ENCODE data around the gene TMEM272.
"Not testable (repeated sequence)": the region's sequence is repeated elsewhere in the genome, so short reads cannot be mapped to it uniquely, and the experiment has no call there.

Gene TMEM272

DNA sequence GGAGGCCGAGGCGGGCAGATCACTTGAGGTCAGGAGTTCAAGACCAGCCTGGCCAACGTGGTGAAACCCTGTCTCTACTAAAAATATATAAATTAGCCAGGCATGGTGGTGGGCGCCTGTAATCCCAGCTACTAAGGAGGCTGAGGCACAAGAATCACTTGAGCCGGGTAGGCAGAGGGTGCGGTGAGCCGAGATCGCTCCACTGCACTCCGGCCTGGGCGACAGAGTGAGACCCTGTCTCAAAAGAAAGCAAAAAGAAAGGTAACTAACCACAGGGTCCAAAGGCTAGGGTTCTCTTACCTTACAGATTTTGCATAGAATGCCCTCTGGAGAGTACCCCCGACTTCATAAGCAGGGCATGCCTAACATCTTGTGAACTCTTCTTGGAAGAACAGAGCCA lies 20.3 kb downstream of the TMEM272 start:
- not testable (repeated sequence) for FAIRE-seq

DNA sequence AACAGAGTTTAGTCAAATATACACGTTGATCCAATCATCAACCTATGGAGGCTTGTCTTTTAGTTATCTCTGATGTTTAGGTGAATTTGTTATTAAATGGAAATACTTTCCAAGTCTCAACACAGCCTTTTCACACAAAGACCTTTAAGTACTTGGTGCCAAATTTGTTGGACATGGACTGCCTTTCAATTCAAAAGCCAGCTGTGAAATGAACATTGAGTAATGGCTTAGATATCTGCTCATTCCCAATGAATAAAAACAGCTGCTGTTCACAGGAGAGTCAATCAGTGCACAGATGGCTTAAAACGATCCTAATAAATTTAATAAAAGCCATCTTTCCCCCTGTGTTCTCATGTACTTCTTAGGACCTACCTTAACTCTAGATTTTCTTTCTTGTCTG lies 21.1 kb downstream of the TMEM272 start:
- no peak for FAIRE-seq

DNA sequence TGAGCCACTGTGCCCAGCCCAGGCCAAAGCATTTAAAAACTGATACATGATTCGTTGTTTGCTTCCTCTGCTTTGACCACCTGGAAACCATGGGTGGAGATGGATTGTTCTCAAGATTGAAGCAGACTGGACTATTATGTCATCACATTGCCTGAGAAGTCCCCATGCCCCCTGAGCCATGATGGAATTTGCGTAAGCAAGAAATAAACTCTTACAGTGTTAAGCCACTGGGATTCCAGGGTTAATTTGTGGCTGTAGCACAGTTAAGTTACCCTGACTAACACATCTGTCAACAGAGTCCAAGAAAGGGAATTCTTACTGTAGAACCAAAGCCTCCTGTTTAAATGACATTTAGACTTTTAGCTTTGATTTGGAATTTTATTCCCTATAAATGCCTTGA lies 21.6 kb downstream of the TMEM272 start:
- no peak for FAIRE-seq

DNA sequence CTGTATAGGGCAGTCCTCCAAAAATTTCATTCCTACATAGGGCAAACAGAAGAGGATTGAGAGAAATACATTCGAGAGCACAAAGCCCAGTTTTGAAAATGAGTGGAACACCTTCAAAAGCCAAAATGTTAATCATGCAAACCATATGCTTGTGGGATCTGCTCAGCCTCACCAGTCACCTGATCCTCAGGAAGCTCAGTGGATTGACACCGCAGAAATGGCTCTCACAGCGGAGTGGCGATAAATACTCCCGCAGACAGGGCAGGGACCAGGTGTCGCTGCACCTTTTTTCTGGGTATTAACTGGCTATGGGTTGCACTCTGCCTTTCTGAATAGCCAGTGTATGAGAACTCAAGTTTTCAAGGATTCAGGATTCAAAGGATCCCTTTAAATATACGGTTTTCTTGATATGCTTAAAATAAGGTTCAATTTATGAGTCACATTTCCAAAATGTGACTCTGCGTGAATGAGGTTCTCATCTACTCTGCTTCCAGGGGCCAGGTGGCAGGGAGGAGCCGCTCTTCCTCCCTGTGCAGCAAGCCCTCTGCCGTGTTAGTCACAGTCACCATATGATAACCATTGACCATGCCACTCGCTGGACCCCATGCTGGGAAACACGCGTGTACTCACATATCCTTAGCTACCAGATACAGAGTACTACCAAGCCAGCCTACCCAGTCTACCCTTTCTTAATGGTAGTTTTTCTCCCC lies 22.7 kb downstream of the TMEM272 start:
- FAIRE-seq = no peak

DNA sequence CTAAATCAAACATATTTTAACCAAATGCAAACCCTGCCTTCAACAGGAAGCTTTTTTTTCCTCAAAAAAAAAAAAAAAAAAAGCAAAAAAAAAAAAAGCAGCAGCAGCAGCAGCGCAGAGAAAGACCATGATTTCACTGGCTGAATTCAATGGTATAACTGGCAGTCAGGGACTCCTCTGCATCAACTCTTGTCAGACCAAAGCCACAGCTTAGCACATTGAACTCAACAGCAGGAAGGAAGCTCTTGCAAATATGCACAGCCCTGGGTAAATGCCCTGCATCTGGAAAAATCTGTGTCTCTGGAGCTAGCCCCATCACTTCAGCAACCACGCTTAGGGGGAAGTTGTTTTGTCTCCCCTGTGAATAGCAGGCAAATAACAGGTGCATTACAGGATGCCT lies 23.4 kb downstream of the TMEM272 start:
- FAIRE-seq = no peak

DNA sequence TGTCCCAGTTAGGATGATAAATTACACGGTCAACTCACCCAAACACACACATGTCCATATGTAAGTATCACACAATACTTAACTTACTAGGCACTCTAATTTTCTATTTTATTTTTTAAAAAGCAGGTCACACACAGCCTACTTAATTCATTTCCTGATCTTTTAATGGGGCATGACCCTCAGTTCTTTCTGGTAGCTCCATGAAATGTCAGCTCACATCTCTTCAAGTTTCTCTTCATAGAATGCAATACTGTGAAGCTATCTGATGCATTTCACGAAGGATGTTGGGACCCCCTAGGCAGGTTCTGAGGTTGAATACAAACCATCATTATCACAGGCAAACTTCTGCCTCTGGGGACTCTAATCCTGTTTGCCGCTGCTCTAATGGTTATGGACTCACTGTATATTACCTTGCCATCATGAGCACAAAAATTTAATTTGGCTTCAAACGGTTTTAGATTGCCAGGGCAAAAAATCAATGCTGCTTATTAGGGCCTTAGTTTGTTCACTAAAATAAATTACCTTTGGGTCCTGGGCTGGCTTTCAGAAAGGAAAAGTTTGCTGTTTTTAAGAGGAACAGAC lies 24.9 kb downstream of the TMEM272 start:
- FAIRE-seq = no peak

DNA sequence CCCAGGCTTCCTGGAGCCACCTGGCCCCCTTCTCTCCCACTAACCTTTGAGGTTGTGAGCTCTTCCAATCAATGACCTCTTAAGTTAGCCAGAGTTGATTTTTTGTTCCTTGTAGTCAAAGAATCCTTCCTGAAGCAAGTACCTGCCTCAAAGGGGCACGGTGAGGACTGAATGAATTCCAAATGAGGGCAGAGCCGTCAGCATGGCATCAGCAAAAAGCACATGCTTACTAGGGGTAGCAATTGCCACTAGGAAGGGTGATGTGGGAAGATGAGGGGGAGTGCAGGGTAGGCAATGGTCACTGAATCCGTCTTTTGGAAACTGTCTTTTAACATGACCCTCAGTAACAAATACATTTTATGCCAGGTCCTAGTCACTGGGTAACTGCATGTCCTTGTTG lies 25.4 kb downstream of the TMEM272 start:
- no peak for FAIRE-seq

DNA sequence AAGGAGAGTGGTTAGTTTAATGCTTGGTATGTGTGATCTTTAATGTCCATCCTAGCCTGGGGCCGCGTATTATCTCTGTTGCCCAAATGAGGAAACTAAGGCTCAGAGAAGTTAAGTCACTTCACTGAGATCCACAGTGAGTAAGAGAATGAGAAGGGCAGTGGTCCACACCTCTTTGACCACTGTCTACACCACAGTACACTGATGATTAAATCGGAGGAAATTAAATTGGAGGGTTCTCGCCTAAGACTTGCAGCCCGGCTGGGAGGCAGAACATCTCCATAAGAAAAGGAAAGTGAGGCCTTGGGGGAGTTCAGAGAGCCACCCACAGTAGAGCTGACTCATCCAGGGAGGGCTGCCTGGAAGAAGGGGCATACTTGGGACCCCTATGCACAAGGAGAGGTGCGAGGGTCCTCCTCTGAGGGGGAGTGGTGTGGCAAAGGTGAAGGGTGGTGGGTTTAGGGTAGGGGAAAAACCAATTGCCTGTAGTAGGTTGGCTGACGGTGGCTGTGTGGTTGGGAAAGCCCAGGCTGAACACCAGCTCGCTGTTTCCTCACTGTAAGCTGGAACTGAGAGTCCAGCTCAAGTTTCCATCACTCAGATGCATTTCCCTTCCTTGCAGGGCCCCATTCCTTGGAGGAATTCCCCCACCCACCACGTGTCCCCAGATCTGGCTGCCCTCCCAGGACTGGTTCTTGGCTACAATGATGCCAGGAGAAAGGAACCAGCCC lies 26.0 kb downstream of the TMEM272 start:
- FAIRE-seq = no peak

DNA sequence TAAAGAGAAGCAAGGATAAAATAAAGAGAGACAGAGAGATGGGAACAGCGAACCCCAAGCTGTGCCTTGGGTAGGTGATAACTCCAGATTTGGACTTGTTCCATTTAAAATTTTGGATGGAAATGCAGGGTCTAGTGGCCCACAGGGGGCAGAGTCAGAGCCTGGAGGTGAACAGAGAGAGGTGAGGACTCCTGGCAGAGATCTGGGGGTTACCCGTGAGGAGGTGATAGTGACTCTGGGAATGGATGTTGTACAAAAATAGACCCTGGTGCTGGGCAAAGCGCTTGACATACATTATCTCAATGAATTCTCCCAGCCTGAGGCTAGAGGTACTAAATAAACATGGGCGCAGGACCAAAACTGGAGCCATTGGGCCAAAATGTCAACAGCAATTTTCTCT lies 26.7 kb downstream of the TMEM272 start:
- FAIRE-seq = no peak

DNA sequence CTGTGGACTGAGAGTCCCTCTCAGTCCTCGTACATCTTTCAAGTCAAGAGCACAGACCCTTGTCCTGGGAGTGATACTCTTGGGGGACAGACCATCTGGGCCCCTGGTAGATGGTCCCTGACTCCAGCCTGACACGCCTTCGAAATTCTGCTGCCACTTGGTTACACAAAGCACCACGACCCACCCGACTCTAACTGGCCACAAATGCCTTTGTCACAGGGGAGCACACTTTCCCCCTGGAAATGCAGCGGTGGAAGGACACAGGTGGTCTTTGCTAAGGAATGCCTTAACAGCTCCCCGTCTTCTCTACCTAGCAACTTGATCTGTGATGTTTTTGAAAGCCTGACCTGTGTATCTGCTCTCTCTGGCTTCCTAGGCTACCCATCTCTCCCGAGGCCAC lies 27.3 kb downstream of the TMEM272 start:
- FAIRE-seq = no peak

DNA sequence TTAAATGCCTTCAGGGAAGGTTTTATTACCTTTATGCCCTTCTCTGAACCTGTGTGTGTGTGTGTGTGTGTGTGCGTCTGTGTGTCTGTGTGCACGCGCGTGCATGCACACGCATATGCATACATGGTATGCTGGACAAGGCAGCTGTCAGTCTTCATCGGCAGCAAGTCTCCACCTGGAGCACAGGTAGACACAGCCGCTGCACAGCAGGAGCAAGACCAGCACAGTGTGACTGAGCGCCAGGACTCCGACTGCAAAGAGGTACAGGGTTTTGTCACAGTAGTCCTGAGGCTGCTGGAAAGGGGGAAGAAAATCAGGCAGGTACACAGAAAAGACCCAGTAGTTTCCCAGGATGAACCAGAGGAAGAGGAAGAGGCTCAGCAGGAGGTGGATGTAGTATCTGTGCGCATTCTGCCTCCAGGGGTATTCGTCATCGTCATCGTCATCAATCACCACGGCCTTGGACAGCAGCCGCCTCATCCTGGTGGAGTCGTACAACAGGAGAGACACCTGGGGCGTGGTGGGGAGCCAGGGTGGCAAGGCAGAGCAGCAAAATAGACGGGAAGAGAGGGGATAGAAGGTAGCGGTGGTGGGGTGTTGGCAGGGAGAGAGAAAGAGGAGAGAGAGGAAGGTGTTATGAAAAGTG lies 28.2 kb downstream of the TMEM272 start:
- FAIRE-seq = no peak

DNA sequence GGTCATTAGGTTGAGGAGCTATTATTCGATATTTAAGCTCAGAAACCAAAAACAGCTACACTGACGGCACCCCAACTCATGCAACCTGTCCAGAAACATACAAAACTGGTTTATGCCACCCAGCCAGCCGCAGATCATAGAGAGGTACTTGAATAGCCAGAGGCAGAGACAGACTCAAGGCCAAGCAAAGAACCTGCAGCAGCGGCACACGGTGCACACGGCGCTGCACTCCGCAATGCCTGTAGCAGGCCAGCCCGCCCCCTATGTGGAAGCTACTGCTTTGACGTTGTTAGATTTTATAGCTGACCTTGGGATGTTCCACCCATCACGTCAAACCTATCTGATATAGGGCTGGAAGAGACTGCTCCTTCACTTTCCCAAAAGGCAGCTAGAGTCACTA lies 29.1 kb downstream of the TMEM272 start:
- no peak for FAIRE-seq

DNA sequence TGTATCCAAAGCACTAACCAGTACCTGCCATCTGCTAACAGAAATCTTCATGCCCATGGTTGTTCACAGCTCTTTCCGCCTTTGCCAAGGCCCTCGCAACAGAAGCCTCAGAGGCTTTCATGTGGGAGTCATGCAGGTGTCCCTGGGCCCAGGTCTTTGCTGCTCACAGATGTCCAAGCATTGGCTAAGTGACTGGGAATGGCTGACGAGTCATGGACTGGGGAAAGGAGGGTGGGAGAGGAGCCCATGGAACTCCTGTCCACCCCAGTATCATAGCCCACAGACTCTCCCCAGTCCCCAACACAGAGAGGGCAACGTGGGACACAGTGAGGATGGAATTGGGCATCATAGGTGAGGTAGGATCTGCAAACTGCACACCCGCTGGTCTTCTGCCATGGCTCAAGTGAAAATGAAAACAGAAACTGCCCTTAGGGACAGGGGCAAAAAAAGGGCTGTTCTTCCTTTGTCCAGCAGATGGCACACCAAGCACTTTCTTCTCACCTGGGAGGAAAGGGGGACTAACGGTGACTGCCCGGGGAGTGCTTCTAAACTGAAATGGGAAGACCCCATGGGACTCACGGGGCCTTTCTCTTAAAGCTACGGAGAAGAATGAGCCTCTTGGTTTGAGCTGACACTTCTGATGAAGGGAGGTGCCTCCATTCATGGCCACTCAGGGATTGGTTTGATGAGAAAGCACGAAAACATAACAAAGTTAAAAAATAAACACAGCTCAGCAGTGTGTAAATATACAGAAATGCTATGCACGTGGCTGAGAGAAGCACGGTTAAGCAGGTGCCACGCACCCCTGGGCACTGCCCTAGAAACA lies 29.9 kb downstream of the TMEM272 start:
- peak; percentile 56 for FAIRE-seq

DNA sequence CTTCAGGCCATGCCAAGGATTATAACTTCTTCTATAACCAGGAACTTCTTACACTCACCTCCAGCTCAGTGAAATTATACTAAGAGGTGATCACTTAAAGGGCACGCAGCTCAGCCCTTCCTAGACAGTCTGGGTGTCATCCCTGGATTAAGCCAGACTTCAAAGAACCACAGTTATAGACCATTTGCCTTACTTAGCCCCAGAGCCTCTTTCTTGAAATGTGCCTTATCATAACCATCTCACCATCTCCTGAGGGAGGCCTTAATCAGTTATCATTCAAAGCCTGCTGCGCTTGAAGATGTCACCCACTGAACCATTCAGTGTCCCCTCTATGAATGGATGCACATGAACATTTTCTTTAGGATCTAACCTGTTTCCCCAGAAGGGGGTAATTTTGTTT lies 30.9 kb downstream of the TMEM272 start:
- no peak for FAIRE-seq

DNA sequence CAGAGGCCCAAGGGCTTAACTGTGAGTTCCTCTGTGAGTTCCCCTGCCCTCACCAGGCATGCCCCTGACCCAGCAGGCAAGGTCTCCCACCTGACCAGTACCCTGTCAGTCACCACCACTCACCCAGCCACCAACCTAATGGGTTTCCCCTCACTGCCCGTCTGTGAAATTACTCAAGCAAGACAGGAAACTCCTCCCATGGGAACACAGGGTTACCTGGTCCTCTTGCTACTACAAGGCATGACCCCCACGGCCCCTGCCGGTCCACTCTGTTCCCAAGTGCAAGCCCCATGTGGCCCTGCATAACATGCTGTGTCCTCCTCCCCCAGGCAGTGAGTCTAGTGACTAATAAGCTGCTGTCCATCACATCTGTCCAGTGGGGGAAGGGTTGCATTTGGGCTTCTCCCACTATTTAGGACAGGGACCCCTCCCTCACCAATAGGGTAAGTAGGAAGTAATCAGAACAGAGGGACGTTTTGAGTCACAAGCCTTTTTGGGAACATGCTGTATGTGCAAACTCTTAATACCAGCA lies 33.0 kb downstream of the TMEM272 start:
- no peak for FAIRE-seq

DNA sequence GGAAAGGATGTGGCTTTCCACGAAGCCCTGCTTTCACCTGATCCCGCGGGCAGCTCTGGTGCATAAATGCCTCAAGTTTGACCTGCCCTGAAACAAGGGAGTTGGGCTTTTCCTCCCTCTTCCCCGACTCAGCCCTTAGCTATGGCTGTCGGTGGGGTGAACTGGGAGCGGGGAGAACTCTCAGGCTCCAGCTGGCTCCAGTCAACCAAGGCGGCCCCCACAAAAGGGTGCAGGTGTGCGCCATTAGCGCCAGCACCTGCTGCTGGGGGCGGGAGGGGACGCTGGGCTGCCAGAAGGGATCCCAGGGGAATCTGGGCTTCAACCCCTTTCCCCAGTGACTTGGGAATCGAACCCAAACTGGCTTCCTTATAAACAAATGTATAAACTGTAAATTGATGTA lies 33.9 kb downstream of the TMEM272 start:
- no peak for FAIRE-seq

DNA sequence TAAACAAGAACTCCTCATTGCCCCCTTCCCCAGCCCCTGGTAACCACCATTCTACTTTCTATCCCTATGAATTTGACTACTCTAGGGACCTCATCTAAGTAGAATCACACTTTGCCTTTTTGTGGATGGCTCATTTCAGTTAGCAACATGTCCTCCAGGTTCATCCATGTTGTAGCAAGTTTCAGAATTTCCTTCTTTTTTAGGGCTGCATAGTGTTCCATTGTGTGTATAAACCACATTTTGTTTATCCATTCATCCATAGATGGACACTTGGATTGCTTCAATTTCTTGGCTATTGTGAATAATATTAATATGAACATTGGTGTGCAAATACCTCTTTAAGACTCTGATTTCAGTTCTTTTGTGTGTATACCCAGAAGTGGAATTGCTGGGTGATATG lies 36.2 kb downstream of the TMEM272 start:
- no peak for FAIRE-seq

DNA sequence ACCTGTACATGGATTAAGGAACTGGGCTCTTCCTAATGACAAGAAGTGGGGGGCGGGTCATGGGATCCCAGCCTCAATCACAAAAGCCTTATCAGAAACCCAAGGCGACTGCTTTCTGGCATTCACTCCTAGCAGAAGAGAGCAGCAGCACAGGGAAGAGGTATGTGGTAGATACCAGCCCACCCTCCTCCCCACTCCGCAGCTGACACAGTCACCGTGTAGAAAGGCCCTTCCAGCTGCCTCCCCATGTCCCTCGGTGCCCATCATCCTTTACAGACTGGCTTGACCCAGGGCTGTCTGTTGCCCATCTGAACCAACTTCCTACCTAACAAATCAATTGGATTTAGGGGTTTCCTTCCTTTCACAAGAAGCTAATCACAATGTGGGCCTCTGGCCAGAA lies 37.9 kb downstream of the TMEM272 start:
- FAIRE-seq = no peak

DNA sequence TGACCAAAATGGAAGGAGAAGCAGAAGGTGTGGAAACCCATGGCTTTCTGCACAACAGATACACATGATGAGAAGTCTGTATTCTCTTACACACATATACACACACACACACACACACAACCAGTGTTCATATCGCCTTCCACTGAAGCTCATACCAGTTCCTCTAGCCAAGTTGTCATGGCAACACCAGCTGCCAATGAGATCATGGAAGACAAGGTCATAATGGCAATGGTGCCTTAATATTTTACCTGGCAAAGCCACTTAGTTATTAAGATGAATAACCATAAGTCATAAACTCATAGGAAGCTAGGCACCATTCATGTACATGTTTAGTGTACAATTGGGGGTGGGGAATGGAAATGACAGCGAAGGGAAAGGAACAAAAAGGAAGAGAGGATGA lies 38.4 kb downstream of the TMEM272 start:
- FAIRE-seq = no peak

DNA sequence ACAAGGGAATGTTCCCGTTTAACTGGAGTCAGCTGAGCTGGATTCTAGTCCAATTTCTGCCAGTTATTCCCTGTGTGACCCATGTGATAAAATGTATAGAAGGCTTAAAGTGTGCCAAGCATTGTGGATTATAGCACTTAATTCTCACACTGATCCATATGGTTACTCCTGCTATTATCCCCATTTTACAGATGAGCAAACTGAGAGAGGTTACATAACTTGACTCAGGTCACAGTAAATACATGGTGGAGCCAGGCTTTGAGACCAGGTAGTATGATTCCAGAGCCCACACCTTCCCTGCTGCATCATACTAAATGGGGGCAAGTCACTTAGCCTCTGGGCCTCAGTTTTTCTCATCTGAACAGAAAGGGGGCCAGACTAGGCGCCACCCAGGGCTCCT lies 39.1 kb downstream of the TMEM272 start:
- no peak for FAIRE-seq

DNA sequence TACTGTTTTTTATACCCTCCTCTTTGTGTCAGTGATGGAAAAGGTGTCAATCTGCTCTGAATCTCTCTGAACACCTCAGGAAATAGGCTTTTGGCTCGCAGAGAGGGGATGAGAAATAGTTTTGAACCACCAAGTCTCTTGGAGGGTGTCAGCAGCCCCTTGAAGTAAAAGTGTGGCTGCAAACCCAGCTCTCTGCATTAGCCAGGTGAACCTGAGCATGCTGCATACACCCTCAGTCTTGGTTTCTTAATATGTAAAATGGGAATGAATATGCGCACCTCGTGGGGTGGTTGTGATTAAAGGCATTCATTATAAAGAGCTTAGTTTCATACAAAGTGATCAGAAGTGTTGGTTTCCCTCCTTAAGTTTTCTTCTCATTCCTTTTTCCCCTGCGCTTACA lies 39.7 kb downstream of the TMEM272 start:
- no peak for FAIRE-seq

DNA sequence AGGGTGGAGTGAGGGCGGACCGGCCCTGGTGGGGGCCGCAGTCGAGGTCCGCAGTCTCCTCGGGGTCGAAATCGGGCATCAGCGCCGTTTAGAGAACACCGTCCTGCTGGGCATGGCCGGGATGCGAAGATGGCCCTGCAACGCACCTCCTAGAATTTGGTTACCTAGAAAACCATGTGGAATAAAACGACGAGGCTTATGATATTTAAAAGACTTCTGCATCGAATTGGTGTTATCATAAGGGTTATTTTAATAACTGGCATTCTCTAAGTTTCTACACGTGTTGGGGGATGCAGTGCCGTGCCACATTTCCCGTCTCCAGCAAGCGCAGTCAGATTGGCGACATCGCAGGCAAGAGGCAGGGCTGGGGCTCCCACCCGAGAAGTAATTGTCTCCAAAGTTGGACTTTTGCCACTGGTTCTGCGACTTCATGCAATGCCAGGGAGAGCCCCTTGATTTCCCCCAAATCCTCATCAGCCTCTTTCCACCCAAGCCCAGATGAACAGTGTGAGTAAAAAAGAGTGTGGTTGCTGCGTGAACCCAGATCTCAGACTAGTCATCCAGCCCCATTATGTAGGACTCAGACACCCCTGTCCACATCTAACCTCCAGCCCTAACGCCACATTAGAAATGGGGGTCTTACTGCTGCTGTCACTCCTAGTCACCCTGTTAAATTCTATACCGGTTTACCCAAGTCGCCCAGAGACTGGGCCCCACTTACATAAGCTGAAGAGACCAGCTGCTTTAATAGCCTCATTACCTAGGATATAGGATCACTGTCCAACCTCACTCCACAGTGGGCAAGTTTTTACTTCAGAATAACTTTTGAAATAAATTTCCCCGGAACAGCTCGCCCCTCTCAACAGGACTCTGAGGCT lies 40.4 kb downstream of the TMEM272 start:
- FAIRE-seq = no peak
